Suprapubic skin (tissue), 3 donors: ENCODE results near the gene DPH7.

Experiments
- CTCF ChIP-seq, 2 donors: fragments of 200-600 bp in 1 of 2; fragments of 450-650 bp in 1 of 2; sonication (generic) in 1 of 2; IDR thresholded peaks; one replicate each; pipeline ENCODE4 v1.5.1; 2016 to 2019; ENCODE audit warnings: antibody characterized with exemption in 2 of 2, mild to moderate bottlenecking in 1 of 2, moderate library complexity in 1 of 2
- EP300 ChIP-seq: sonication (generic); formaldehyde crosslinking; IDR thresholded peaks from one replicate; pipeline ENCODE4 v1.6.1; 2017; ENCODE audit warnings: antibody characterized with exemption
- POLR2A ChIP-seq, 2 donors: fragments of 450-650 bp; IDR thresholded peaks; one replicate each; pipeline ENCODE4 v1.6.1; 2017; ENCODE audit warnings: antibody characterized with exemption in 2 of 2, mild to moderate bottlenecking in 2 of 2, moderate library complexity in 2 of 2

GRCh38 chr9:137515338-137515724, 63.4 kb downstream of the DPH7 start:
- no peak for TF ChIP-seq CTCF (IDR thresholded peaks at IDR 0.05)
- no peak for TF ChIP-seq POLR2A (IDR thresholded peaks at IDR 0.05)
- no peak for TF ChIP-seq EP300
